SH-SY5Y (cell line): ENCODE measurements around the gene TSHB.

Source experiments
- GATA2 ChIP-seq: IDR thresholded peaks from 2 replicates; pipeline ENCODE4 v1.6.1; 2011; ENCODE audit warnings: mild to moderate bottlenecking, low read depth, low read length
- GATA3 ChIP-seq: IDR thresholded peaks from 2 replicates; pipeline ENCODE4 v1.6.1; 2011; ENCODE audit warnings: low read depth, mild to moderate bottlenecking, low read length, moderate library complexity

GRCh38 chr1:114997510-114998289, 31.9 kb upstream of the TSHB start:
- TF ChIP-seq GATA2 (no peak), GATA3 (no peak)
